DOHH2 (cell line): ENCODE measurements around the gene RASL10A.

Experiments used
- H3F3A ChIP-seq: fragments of 200-600 bp; sonication (generic), shearing (Covaris generic); 2 replicates; pipeline ENCODE4 v1.6.0; 2016; ENCODE audit warnings: antibody characterized with exemption, mild to moderate bottlenecking; ENCODE audit not compliant: control insufficient read depth, insufficient read depth
- H3K27ac ChIP-seq: fragments of 200-600 bp; sonication (generic); 2 replicates; pipeline ENCODE4 v1.5.1; 2014; ENCODE audit warnings: low read depth, mild to moderate bottlenecking, low read length, moderate library complexity
- H3K27me3 ChIP-seq: fragments of 200-600 bp; sonication (generic); 2 replicates; pipeline ENCODE4 v1.6.1; 2014; ENCODE audit warnings: mild to moderate bottlenecking, low read length, mixed read lengths; ENCODE audit not compliant: control insufficient read depth
- H3K36me3 ChIP-seq: fragments of 200-600 bp; sonication (generic); 2 replicates; pipeline ENCODE4 v1.6.1; 2014; ENCODE audit warnings: mild to moderate bottlenecking, low read length, moderate library complexity, mixed read lengths; ENCODE audit not compliant: control insufficient read depth
- H3K4me1 ChIP-seq: fragments of 200-600 bp; sonication (generic); 2 replicates; pipeline ENCODE4 v1.6.1; 2014; ENCODE audit warnings: mild to moderate bottlenecking, low read length, mixed read lengths; ENCODE audit not compliant: control insufficient read depth
- H3K4me2 ChIP-seq: fragments of 200-600 bp; sonication (generic); 2 replicates; pipeline ENCODE4 v1.6.0; 2014; ENCODE audit warnings: mild to moderate bottlenecking, low read length, moderate library complexity
- H3K4me3 ChIP-seq: fragments of 200-600 bp; sonication (generic); 2 replicates; pipeline ENCODE4 v1.5.1; 2014; ENCODE audit warnings: mild to moderate bottlenecking, low read length, mixed read lengths
- H3K79me2 ChIP-seq: fragments of 200-600 bp; sonication (generic); 2 replicates; pipeline ENCODE4 v1.6.1; 2014; ENCODE audit warnings: mild to moderate bottlenecking, low read length, mixed read lengths; ENCODE audit not compliant: control insufficient read depth
- H3K9me2 ChIP-seq: fragments of 200-600 bp; sonication (generic); replicated peaks from 2 replicates; pipeline ENCODE4 v1.6.1; 2014; ENCODE audit warnings: mild to moderate bottlenecking, low read length, mixed read lengths; ENCODE audit not compliant: control insufficient read depth
- H3K9me3 ChIP-seq: fragments of 200-600 bp; sonication (generic); 2 replicates; pipeline ENCODE4 v1.6.1; 2014; ENCODE audit warnings: antibody characterized with exemption, low read length, mixed read lengths; ENCODE audit not compliant: control insufficient read depth, insufficient read depth
- H4K20me1 ChIP-seq: fragments of 200-600 bp; sonication (generic); 2 replicates; pipeline ENCODE4 v1.6.0; 2014; ENCODE audit warnings: low read depth, mild to moderate bottlenecking, antibody characterized with exemption, low read length, moderate library complexity; ENCODE audit not compliant: control insufficient read depth, insufficient read depth
- CTCF ChIP-seq: fragments of 200-600 bp; sonication (generic); IDR thresholded peaks from one replicate; pipeline ENCODE4 v1.5.1; 2014; ENCODE audit warnings: antibody characterized with exemption, mild to moderate bottlenecking, low read depth, low read length; ENCODE audit not compliant: poor library complexity, severe bottlenecking
- EZH2phosphoT487 ChIP-seq: fragments of 200-600 bp; sonication (generic); IDR thresholded peaks from 2 replicates; pipeline ENCODE4 v1.6.1; 2017; ENCODE audit warnings: borderline replicate concordance, mild to moderate bottlenecking, antibody characterized with exemption, low read length, moderate library complexity, mixed read lengths

RASL10A gene

DNA sequence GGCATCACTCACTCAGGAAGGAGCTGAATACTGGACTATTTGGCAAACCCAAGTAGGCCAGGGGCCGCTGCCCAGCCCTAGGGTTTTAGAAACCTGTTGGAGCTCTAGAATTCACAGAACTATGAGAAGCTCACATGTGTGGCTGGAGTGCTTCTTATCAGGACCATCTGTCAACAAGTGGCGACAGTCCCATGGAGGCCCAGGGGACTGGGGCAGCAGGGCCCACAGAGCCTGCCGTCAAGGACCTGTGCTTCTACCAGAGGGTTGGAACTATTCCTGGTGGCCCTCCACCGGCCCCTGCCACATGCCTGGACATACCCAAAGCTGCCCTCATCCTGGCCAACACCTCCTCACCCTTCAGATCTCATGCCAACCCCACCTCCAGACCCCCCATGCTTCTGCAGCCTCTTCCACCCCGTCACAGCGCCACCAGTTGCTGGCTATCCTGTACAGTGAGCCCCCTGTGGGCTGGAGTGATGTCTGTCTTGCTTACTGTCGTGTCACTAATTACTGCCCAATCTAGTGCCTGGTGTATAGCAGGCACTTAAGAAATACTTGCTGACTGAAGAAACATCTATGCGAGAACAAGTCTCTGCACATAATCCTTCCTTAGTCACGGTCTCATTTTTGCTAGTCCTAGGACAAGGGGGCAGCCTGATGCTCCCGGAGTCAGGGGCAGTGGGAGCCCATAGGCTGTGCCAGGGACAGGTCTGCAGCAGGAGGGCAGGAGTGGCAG is 27.2 kb upstream of the RASL10A start:
- no peaks in the 10 kb centered on the region for H3K4me1 ChIP-seq
- no peaks in the 10 kb centered on the region for H3K9me3 ChIP-seq
- no peaks in the 10 kb centered on the region for H3K79me2 ChIP-seq
- H3K27me3 ChIP-seq = no peaks in the 10 kb centered on the region
- peaks cover 88% of the 10 kb centered on the region for H3K36me3 ChIP-seq
- H3F3A ChIP-seq = no peaks in the 10 kb centered on the region
- no peak overlapping the region for H3K27ac ChIP-seq
- no peak overlapping the region for H3K4me2 ChIP-seq
- peaks cover 8% of the 10 kb centered on the region; the same call in 1 of the 2 replicates for H4K20me1 ChIP-seq
- TF ChIP-seq EZH2phosphoT487 (no peak), CTCF (no peak)
- no peaks in the 10 kb centered on the region for H3K9me2 ChIP-seq
- H3K4me3 ChIP-seq = no peak overlapping the region

DNA sequence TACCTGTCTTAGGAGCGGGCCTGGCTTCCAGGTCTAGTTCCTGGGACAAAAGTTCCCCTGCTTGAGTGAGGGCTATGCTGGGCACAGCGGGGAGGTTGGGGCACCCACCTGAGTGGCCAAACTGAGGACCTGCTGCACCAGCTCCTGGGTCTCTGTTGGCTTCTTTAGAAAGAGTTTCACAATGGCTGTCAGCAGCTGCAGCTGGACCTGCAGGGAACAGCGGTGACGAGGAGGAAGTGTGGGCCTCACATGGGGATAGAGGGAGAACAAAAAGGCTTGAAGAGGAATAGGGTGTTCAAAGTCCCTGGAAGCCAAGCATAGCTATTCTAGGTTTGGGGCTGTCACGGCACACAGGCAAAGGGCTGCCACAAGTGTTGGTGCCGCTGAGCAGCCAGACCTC is 26.7 kb upstream of the RASL10A start:
- H3K79me2 ChIP-seq = no peaks in the 10 kb centered on the region
- H3K9me3 ChIP-seq = no peaks in the 10 kb centered on the region
- H3K9me2 ChIP-seq = no peaks in the 10 kb centered on the region
- H3K4me2 ChIP-seq = no peak overlapping the region
- no peak overlapping the region for H3K4me3 ChIP-seq
- H3F3A ChIP-seq = no peaks in the 10 kb centered on the region
- peaks cover 7% of the 10 kb centered on the region; the same call in 1 of the 2 replicates for H4K20me1 ChIP-seq
- no peak overlapping the region for H3K27ac ChIP-seq
- TF ChIP-seq CTCF (no peak), EZH2phosphoT487 (no peak)
- H3K27me3 ChIP-seq = no peaks in the 10 kb centered on the region
- peaks cover 88% of the 10 kb centered on the region for H3K36me3 ChIP-seq
- no peaks in the 10 kb centered on the region for H3K4me1 ChIP-seq

DNA sequence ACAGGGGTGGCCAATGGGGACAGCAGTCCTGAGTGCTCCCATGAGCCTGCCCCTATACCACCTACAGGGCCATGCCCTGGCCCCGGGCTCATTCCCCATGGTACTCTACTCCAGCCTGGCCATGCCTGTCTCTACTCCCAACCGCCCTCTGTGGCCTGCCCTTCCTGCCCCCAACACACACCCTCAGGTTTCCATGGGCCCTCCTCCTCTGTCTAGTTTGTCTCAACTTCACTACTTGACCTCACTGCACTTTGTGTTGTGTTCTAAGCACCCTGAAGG is 26.3 kb upstream of the RASL10A start:
- no peaks in the 10 kb centered on the region for H3F3A ChIP-seq
- no peak overlapping the region for H3K27ac ChIP-seq
- no peaks in the 10 kb centered on the region for H3K9me3 ChIP-seq
- no peaks in the 10 kb centered on the region for H3K9me2 ChIP-seq
- no peaks in the 10 kb centered on the region for H3K4me1 ChIP-seq
- peaks cover 3% of the 10 kb centered on the region; the same call in 1 of the 2 replicates for H4K20me1 ChIP-seq
- H3K79me2 ChIP-seq = no peaks in the 10 kb centered on the region
- no peak overlapping the region for H3K4me2 ChIP-seq
- no peak overlapping the region for H3K4me3 ChIP-seq
- peaks cover 88% of the 10 kb centered on the region for H3K36me3 ChIP-seq
- no peaks in the 10 kb centered on the region for H3K27me3 ChIP-seq
- TF ChIP-seq CTCF = no peak
- TF ChIP-seq EZH2phosphoT487 = no peak
